Measurements from ENCODE around the gene SOAT2. TPM values are rescaled to one million over a fixed set of nuclear protein-coding genes. Genes with fewer than 3 reads are reported as not detected.
A peak's percentile ranks its signal among the peaks of the same experiment; 100 is the strongest.

The SOAT2 gene
- total RNA-seq, 4 donors from 2014 or later = 0.30 to 2.9 (median 0.72) TPM

DNA sequence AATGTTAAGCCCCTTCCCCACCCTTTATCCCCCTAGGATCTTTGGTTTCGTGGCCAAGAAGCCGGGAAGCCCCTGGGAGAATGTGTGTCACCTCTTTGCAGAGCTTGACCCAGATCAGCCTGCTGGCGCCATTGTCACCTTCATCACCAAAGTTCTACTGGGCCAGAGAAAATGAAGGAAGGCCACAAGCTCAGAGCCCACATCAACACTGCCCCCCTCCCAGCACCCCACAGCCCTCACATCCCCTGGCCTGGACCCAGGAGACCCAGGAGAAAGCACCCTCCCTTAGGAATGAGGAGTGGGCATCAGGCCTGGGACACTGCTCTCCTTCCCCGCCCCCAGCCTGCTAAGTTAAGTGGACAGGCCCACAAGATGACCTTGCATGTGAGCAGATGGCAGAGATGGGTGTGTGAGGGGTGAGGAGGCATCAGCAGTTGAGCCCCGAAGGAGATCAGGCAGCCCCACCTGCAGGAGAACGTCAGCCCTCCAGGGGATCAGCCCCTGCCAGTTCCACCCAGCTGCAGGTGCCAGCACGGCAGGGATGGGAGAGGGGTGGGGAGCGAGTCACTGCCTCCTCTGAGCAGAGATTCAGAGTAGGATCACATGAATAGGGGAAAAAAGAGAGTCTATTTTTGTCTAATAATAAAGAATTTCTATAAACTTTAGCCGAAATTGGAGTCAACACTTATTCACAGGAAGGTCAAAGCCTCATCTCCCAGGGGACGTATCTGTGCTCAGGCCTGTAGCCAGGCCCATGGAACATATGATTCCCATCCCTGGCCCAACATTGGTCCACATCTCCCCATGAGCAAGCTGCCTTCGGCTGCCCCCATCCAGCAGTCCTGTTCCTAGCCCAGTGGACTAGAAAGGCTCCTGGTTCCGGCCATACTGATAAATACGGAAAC lies 39.3 kb upstream of the SOAT2 start:
- H3K9me3 ChIP-seq = no peaks in the 10 kb centered on the region
- H3K36me3 ChIP-seq = peaks cover 3 to 89% (median 10%) of the 10 kb centered on the region in 3 donors
- H3K27ac ChIP-seq = peak overlapping the region; percentile 78 to 100 (median 89)
- no peaks in the 10 kb centered on the region for H3K27me3 ChIP-seq
- H3K4me3 ChIP-seq = peak overlapping the region in 1 of 4 donors; percentile 42
- peak; percentile 70 to 81 for DNase-seq (ENCODE audit: low spot score in 2 of 2)
- 45 to 46% methylated on average over 13 of the region's 13 CpGs for WGBS, 2 donors
- TF ChIP-seq, protein P1, sequence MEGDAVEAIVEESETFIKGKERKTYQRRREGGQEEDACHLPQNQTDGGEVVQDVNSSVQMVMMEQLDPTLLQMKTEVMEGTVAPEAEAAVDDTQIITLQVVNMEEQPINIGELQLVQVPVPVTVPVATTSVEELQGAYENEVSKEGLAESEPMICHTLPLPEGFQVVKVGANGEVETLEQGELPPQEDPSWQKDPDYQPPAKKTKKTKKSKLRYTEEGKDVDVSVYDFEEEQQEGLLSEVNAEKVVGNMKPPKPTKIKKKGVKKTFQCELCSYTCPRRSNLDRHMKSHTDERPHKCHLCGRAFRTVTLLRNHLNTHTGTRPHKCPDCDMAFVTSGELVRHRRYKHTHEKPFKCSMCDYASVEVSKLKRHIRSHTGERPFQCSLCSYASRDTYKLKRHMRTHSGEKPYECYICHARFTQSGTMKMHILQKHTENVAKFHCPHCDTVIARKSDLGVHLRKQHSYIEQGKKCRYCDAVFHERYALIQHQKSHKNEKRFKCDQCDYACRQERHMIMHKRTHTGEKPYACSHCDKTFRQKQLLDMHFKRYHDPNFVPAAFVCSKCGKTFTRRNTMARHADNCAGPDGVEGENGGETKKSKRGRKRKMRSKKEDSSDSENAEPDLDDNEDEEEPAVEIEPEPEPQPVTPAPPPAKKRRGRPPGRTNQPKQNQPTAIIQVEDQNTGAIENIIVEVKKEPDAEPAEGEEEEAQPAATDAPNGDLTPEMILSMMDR (IDR thresholded peaks at IDR 0.05) = peak in 1 of 5 experiments; percentile 7
- peak; percentile 47 to 88 for TF ChIP-seq EP300 (IDR thresholded peaks at IDR 0.05)
- TF ChIP-seq POLR2A (IDR thresholded peaks at IDR 0.05) = peak in 1 of 2 donors; percentile 39
- peaks cover 0 to 100% (median 66%) of the 10 kb centered on the region in 4 donors for H3K4me1 ChIP-seq

DNA sequence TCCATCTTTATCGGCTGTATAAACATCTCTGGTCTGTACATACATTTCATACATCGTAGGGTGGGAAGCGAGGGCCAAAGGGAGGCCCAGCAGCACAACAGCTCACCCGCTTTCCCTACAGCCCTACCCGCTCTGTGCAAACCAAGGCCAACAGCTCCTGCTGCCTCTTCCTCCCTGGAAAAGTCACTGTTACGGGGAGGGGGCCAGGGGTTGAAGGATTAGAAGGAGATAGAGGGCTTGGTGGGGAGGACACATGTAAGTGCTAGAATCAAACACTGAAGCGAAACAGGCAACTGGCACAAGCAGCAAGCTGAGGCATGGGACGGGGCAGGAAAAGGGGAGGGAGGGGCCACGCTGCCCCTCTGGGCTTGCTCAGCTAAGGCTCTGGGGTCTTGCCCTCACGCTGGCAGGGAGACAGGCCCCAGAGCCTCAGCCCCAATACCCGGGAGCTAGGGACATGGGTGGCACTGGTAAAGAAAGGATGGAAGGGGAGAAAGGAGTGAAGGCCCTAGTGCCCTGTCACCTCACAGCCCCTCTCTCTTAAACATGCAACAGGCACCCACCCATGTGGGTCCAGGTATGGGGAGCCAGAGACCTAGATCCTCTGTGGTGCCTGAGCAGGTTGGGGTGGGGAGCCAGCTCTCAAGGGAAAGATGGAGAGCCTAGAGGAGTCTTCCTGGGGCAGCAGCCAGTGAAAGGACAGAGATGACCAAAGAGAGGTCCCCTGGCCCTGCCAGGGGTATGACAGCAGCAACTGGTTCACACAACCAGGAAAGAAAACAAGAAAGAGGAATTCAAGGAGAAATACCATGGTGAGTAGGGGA lies 38.5 kb upstream of the SOAT2 start:
- peaks cover 0 to 100% (median 72%) of the 10 kb centered on the region in 4 donors for H3K4me1 ChIP-seq
- H3K27me3 ChIP-seq = no peaks in the 10 kb centered on the region
- TF ChIP-seq EP300 (IDR thresholded peaks at IDR 0.05) (no peak), POLR2A (IDR thresholded peaks at IDR 0.05) (no peak)
- TF ChIP-seq, protein P1 (IDR thresholded peaks at IDR 0.05) = no peak
- no peaks in the 10 kb centered on the region for H3K9me3 ChIP-seq
- DNase-seq (ENCODE audit: low spot score in 2 of 2) = peak in 1 of 2 donors; percentile 16
- WGBS, 2 donors = 53 to 58% methylated on average over 11 of the region's 11 CpGs
- peak overlapping the region in 1 of 4 donors; percentile 42 for H3K4me3 ChIP-seq
- peaks cover 3 to 84% (median 10%) of the 10 kb centered on the region in 3 donors for H3K36me3 ChIP-seq
- H3K27ac ChIP-seq = peak overlapping the region; percentile 78 to 100 (median 89)

DNA sequence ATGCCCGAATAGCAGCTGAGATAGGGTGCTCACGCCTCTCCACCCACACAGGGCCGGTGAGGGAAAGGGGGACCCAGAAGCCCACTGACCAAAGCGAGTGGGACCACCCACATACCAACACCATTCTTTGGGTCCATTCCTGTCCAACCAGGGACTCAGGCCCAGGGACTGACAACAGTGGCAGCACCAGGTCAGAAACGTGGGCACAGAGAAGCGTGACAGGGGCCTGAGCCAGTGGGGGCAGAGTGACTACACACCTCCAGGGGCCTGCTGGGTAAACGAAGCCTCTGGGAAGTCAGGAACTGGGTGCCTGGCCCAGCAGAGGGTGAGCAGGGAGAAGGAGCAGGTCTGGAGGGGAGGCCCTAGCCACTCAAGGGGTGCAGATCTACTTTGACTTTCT lies 37.8 kb upstream of the SOAT2 start:
- Histone ChIP-seq H3K27me3 (no peaks in the 10 kb centered on the region), H3K27ac (peak overlapping the region; percentile 78 to 100 (median 89)), H3K9me3 (no peaks in the 10 kb centered on the region), H3K4me1 (peaks cover 0 to 100% (median 76%) of the 10 kb centered on the region in 4 donors), H3K36me3 (peaks cover under 1 to 78% (median 10%) of the 10 kb centered on the region in 3 donors), H3K4me3 (peak overlapping the region in 1 of 4 donors; percentile 42)
- TF ChIP-seq, protein P1 (IDR thresholded peaks at IDR 0.05) = no peak
- TF ChIP-seq POLR2A (IDR thresholded peaks at IDR 0.05) = no peak
- TF ChIP-seq EP300 (IDR thresholded peaks at IDR 0.05) = no peak
- 43 to 55% methylated on average over 7 of the region's 7 CpGs for WGBS, 2 donors
- DNase-seq (ENCODE audit: low spot score in 2 of 2) = no peak

DNA sequence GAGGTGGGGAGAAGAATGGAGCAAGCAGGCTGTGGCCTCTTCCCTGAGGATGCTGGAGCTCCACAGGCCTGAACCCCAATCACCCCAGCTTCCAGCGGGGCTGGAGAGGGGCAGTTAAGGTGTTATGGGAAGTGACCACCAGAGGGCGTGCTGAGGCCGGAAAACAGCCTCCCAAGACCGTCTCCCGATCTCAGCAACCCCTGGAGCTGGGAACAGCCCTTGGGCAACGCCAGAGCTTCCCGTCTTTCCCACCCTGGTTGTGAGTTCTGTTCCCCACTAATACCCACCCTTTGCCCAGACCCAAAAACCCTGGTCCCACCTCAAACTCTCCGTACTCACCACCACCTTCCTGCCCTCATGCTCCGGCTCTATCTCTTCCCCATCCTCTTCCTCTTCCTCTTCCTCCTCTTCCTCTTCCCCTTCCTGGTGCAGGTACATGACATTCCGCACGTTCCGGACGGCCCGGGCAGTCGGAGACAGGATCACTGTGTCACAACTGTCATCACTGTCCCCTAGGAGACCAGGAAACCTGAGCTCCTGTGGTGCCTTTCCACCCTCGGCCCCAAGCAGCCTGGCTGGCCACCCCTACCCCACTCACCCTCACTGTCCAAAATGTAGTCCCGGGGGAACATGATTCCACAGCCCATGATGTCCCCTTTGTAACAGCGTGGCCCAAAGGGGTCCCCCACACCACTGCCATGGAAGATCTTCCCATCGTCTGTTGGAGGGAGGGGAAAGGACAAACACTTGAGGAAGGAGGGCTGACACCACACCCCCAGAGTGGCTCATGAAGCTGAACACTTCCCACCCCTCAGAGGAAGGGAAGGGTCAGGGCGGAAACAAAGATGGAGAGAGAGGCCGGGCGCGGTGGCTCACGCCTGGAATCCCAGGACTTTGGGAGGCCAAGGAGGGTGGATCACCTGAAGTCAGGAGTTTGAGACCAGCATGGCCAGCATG lies 37.0 kb upstream of the SOAT2 start:
- Histone ChIP-seq H3K4me1 (peaks cover 0 to 100% (median 76%) of the 10 kb centered on the region in 4 donors), H3K27ac (peak overlapping the region; percentile 78 to 100 (median 89)), H3K27me3 (no peaks in the 10 kb centered on the region), H3K9me3 (no peaks in the 10 kb centered on the region), H3K4me3 (peak overlapping the region in 2 of 4 donors; percentile 8 to 42), H3K36me3 (peaks cover 0 to 70% (median 10%) of the 10 kb centered on the region in 3 donors)
- peak in 1 of 2 donors; percentile 90 for DNase-seq (ENCODE audit: low spot score in 2 of 2)
- TF ChIP-seq POLR2A (IDR thresholded peaks at IDR 0.05) (no peak), EP300 (IDR thresholded peaks at IDR 0.05) (peak in 1 of 2 donors; percentile 69)
- TF ChIP-seq, protein P1 (IDR thresholded peaks at IDR 0.05) = peak; percentile 83 to 99 (median 88)
- WGBS, 2 donors = 34% methylated on average over 24 of the region's 24 CpGs
